GM18907 (cell line): Measurements from ENCODE around the gene NSMCE1.

Experiments used
- ATAC-seq: cut with Tn5 transposase; IDR thresholded peaks from one replicate; pipeline ENCODE4 v1.9.1; 2021; ENCODE audit warnings: mild to moderate bottlenecking, moderate library complexity; ENCODE audit not compliant: unreplicated experiment

The NSMCE1 gene

DNA sequence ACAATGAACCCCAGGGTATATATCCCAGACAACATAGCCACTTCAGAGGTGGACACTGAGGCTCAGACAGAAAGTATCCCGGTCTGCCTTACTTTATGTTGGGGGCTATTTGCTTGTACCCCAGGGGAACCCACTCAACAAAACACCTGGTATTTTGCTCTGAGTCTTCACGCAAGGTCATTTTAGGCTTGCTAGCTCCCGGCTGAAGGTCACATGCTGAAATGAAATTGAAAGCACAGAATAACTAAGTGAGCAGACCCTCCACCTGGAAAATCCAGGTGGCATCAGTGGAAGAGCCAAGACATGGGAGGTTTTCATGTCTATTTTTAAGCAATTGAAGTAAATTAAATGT lies 69.4 kb downstream of the NSMCE1 start:
- ATAC-seq: no peak

GRCh38 chr16:27198451-27199234 lies 69.9 kb downstream of the NSMCE1 start:
- ATAC-seq: no peak

DNA sequence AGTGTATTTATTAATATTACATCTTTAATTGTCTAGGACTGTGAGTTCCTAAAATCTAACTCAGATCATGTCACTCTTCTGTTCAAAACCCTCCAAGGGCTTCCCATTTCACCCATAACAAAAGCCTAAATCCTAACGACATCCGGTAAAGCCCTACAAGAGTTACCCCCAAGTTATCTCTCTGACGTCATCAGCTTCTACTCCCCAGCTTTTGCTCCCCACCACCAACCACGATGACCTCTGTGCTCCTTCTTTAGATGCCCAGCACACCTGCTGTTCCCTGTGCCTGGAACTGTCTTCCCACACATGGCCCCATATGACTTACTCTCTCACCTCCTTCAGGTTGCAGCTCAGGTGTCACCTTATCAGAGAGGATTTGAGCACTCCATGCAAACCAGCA lies 71.6 kb downstream of the NSMCE1 start:
- ATAC-seq: no peak

- ATAC-seq: no peak
These were observed 72.5 kb downstream of the NSMCE1 start for GRCh38 chr16:27195941-27196595.

GRCh38 chr16:27195076-27195741 lies 73.4 kb downstream of the NSMCE1 start:
- no peak for ATAC-seq

GRCh38 chr16:27193300-27193990 lies 75.1 kb downstream of the NSMCE1 start:
- no peak for ATAC-seq

DNA sequence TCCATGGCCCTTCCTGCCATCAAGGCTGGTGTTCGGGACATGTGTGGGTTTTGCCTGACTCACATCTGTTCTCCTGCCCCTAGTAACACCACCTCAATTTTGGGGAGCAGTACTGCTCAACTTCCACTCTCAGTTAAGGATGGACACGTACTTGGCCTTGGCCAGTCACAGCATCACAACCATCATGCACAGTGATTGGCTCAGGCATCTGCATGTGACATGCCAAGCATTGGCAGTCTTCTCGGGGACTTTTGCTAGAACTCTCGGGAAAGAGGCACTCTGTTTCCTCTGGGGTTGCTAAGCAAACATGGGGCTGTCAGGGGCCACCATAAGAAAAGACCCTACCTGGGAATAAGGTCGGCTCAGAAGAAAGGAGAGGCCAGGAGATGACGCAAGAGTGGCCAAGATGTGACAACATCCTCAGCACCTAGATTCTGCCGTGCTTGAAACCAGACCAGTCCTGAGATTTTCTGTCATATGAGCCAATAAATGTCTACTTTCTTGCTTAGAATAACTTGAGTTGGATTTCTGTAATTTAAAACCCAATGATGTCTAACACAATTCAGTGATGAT lies 77.1 kb downstream of the NSMCE1 start:
- ATAC-seq: no peak

GRCh38 chr16:27190316-27190871 lies 78.2 kb downstream of the NSMCE1 start:
- ATAC-seq: no peak

- ATAC-seq: no peak
These were observed 79.1 kb downstream of the NSMCE1 start for GRCh38 chr16:27189335-27189972.

DNA sequence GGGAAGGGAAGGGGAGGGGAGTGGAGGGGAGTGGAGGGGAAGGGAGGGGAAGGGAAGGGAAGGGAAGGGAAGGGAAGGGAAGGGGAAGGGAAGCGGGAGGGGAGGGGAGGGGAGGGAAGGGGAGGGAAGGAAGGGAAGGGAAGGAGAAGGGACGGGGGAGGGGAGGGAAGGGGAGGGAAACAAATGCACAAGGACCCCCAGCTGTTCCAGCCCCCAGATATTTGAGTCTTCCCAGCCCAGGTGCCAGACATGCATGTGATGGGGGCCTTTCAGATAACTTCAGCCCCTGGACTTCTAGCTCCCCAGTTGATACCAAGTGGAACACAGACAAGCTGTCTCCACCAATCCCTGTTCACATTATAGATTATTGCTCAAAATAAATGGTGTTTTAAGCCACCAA lies 79.9 kb downstream of the NSMCE1 start:
- ATAC-seq: no peak

- ATAC-seq: no peak
These were observed 82.8 kb downstream of the NSMCE1 start for GRCh38 chr16:27185776-27186130.

- no peak for ATAC-seq
These were observed 85.6 kb downstream of the NSMCE1 start for GRCh38 chr16:27182906-27183405.

DNA sequence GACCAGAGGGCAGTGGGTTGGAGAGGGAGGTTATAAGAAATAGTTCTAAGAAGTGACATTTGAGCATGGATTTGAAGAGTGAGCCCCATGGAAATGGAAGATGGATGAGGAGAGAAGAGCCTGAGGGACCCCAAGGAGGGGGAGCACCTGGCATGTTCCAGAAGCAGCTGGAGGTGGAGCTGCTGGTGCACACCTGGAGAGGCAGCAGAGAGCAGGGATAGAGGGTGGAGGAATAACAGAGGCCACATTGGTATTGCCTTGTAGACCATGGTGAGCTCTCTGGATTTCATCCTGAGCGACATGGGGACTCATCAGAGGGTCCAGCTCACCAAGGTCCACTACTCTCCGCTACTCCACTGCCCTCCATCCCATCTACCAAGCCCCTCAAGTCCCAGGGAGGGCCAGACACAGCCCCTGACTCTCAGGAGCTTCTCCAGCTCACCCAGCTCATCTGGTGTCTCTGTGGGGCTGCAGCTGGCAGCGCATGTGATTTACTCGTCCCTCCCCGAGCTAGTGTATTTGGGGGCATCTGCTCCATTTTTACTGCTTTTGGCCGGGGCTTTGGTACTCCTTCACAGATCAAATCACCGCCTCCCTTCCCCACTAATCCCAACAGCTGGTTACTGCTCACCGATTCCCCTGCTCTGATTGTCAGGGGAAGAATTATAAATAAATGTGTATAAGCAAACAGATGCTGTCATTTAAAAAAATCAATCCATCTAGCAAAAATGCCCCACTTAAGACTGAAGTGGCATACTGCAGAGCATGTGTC lies 87.4 kb downstream of the NSMCE1 start:
- ATAC-seq: no peak

DNA sequence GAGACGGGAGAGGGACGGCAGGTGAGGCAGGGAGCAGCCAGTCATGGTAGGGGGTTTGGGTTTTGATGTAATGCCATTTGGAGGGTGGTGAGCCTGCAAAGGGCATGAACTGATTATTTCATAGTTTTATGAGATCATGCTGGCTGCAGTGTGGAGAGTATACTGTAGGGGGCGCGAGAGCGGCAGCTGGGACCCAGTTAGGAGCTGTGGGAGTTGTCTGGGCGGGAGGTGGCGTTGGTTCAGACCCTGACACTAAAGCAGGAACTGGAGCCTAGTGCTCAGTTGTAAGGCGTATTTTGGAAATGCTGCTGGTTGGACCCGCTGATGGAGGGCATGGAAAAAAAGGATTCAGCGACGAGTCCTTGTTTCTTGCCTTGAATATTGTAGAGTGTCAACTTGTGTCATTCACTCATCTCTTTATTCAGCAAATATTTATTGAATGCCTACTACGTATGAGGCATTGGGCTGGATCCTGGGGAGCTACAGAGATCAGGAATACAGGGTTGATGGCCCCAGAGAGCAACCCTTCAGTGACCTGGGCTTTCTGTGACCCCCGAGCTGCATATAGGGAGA lies 89.0 kb downstream of the NSMCE1 start:
- ATAC-seq: peak; percentile 74

DNA sequence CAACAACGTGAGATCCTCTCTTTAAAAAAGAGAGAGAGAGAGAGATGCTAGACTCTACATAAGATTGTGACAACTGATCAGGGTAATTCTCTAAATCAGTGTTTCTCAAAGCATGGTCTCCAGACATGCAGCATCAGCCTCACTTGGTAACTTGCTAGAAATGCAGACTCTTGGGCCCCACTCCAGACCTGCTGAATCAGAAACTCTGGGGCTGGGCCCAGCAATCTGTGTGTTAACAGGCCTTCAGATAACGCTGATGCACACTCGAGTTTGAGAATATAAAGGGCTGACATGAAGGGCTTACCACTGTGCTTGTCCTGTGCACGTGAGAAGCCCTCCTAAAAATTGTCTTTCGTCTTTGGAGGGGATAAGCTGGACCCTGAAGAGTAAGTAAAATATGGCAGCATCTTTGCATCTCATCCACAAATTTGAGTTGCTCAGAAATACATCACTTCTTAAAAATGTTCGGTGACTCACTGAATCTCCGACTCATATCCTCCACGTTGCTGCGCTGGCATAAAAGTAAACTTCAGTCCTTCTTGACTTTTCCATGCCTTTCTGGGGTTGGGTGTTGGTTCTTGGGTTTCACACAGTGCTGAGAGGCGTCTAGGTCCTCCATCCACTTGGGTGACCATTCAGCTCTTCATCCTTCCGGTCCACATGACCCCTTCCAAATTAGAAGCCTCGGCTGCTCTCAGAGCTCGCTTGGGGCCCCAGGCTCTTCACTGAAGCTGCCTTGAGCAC lies 91.4 kb downstream of the NSMCE1 start:
- no peak for ATAC-seq

GRCh38 chr16:27175888-27176287 lies 92.7 kb downstream of the NSMCE1 start:
- ATAC-seq: no peak
